ENCODE measurements around the gene SLC39A7. TPM values are rescaled to one million over a fixed set of nuclear protein-coding genes. Genes with fewer than 3 reads are reported as not detected.

Gene SLC39A7
- total RNA-seq, 4 donors from 2014 or later, result 54.6 to 79.9 (median 66.4) TPM

- Histone ChIP-seq H3K4me3 (peak overlapping the region; percentile 24 to 57), H3K4me1 (peaks cover 3 to 32% (median 20%) of the 10 kb centered on the region in 3 donors), H3K27ac (peak overlapping the region; percentile 86 to 92 (median 88)), H3K9me3 (no peaks in the 10 kb centered on the region), H3K36me3 (peaks cover 0 to 18% of the 10 kb centered on the region in 2 donors), H3K27me3 (peaks cover 13% of the 10 kb centered on the region)
- no peak for TF ChIP-seq EP300 (IDR thresholded peaks at IDR 0.05)
- no peak for TF ChIP-seq POLR2AphosphoS5 (IDR thresholded peaks at IDR 0.05)
- TF ChIP-seq CTCF (IDR thresholded peaks at IDR 0.05), result peak in 1 of 4 experiments; percentile 33
- no peak for TF ChIP-seq POLR2A (IDR thresholded peaks at IDR 0.05)
- peak; percentile 6 for ATAC-seq
- WGBS, 2 donors (ENCODE audit: low coverage in 1 of 2), result 0% methylated on average over 1 of the region's 18 CpGs; no CpG with 5 or more reads in 1 of the 2 donors
Measured at GRCh38 chr6:33248643-33248931, 47.9 kb downstream of the SLC39A7 start.

- Histone ChIP-seq H3K27ac (peak overlapping the region; percentile 86 to 92 (median 88)), H3K4me1 (peaks cover 3 to 32% (median 20%) of the 10 kb centered on the region in 3 donors), H3K4me3 (peak overlapping the region; percentile 36 to 57), H3K9me3 (no peaks in the 10 kb centered on the region), H3K27me3 (peaks cover 13% of the 10 kb centered on the region), H3K36me3 (peaks cover 0 to 18% of the 10 kb centered on the region in 2 donors)
- no peak for TF ChIP-seq EP300 (IDR thresholded peaks at IDR 0.05)
- TF ChIP-seq POLR2AphosphoS5 (IDR thresholded peaks at IDR 0.05), result peak; percentile 95
- TF ChIP-seq POLR2A (IDR thresholded peaks at IDR 0.05), result peak; percentile 87 to 94
- TF ChIP-seq CTCF (IDR thresholded peaks at IDR 0.05), result peak in 3 of 4 experiments; percentile 17 to 42 (median 18)
- 0% methylated on average over 20 of the region's 58 CpGs; no CpG with 5 or more reads in 1 of the 2 donors for WGBS, 2 donors (ENCODE audit: low coverage in 1 of 2)
- ATAC-seq, result peak; percentile 98
Measured at GRCh38 chr6:33248932-33249731, 48.5 kb downstream of the SLC39A7 start.

- Histone ChIP-seq H3K9me3 (no peaks in the 10 kb centered on the region), H3K27me3 (peaks cover 6% of the 10 kb centered on the region), H3K4me3 (peak overlapping the region; percentile 36 to 57), H3K4me1 (peaks cover 3 to 32% (median 20%) of the 10 kb centered on the region in 3 donors), H3K36me3 (peaks cover 0 to 26% of the 10 kb centered on the region in 2 donors), H3K27ac (peak overlapping the region; percentile 79 to 89 (median 86))
- TF ChIP-seq POLR2A (IDR thresholded peaks at IDR 0.05) (no peak), EP300 (IDR thresholded peaks at IDR 0.05) (no peak), POLR2AphosphoS5 (IDR thresholded peaks at IDR 0.05) (no peak), CTCF (IDR thresholded peaks at IDR 0.05) (no peak)
- no peak for ATAC-seq
- 50 to 53% methylated on average over 1 of the region's 15 CpGs for WGBS, 2 donors (ENCODE audit: low coverage in 1 of 2)
Measured at GRCh38 chr6:33249732-33250630, 49.3 kb downstream of the SLC39A7 start.

DNA sequence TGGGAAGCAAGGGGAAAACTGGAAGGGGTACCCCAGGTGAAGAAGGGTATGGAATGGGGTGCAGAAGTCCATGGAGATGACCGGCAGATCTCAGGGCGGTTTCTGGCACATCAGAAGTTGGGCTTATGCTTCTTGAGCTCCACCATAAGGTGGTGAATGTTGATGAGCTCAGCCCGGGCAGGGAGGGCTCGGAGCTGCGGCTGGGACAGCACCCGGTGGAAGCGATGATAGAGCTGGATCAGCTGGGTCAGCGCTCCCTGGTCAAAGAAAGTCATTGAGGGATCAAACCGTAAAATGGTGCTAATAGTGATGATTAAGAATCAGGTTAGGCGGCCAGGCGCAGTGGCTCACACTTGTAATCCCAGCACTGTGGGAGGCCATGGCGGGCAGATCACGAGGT is 50.1 kb downstream of the SLC39A7 start:
- Histone ChIP-seq H3K9me3 (no peaks in the 10 kb centered on the region), H3K27ac (peak overlapping the region in 2 of 4 donors; percentile 86 to 89), H3K4me3 (no peak overlapping the region), H3K4me1 (peaks cover 3 to 32% (median 20%) of the 10 kb centered on the region in 3 donors), H3K36me3 (peaks cover 0 to 34% of the 10 kb centered on the region in 2 donors), H3K27me3 (no peaks in the 10 kb centered on the region)
- ATAC-seq, result no peak
- TF ChIP-seq POLR2AphosphoS5 (IDR thresholded peaks at IDR 0.05), result no peak
- TF ChIP-seq EP300 (IDR thresholded peaks at IDR 0.05), result no peak
- TF ChIP-seq CTCF (IDR thresholded peaks at IDR 0.05), result no peak
- TF ChIP-seq POLR2A (IDR thresholded peaks at IDR 0.05), result no peak
- WGBS, 2 donors (ENCODE audit: low coverage in 1 of 2), result 90 to 97% methylated on average over 6 to 9 of the region's 13 CpGs

Data from gastroesophageal sphincter (tissue), 4 donors.